Measurements from ENCODE around the gene HSF2.

- TF ChIP-seq, protein P1, sequence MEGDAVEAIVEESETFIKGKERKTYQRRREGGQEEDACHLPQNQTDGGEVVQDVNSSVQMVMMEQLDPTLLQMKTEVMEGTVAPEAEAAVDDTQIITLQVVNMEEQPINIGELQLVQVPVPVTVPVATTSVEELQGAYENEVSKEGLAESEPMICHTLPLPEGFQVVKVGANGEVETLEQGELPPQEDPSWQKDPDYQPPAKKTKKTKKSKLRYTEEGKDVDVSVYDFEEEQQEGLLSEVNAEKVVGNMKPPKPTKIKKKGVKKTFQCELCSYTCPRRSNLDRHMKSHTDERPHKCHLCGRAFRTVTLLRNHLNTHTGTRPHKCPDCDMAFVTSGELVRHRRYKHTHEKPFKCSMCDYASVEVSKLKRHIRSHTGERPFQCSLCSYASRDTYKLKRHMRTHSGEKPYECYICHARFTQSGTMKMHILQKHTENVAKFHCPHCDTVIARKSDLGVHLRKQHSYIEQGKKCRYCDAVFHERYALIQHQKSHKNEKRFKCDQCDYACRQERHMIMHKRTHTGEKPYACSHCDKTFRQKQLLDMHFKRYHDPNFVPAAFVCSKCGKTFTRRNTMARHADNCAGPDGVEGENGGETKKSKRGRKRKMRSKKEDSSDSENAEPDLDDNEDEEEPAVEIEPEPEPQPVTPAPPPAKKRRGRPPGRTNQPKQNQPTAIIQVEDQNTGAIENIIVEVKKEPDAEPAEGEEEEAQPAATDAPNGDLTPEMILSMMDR (IDR thresholded peaks at IDR 0.05; ENCODE audit: low read depth, low read length): no peak
- no peak for TF ChIP-seq EZH2phosphoT487 (IDR thresholded peaks at IDR 0.05; ENCODE audit: low read depth)
Measured at GRCh38 chr6:122374307-122374706, 25.1 kb upstream of the HSF2 start.
